Peyer's patch (tissue), 4 donors: ENCODE data around the gene GPR84. TPM values are rescaled to one million over a fixed set of nuclear protein-coding genes. Genes with fewer than 3 reads are reported as not detected.

Experiments
- DNase-seq, 3 donors: peaks; one replicate each; pipeline ENCODE4 v3.0.0-alpha.2; 2017 to 2019
- H3K27ac ChIP-seq, 4 donors: fragments of 200-600 bp; sonication (generic); one replicate each; pipeline ENCODE4 v1.5.1; 2016 to 2019
- H3K27me3 ChIP-seq, 2 donors: fragments of 200-600 bp; sonication (generic); one replicate each; pipeline ENCODE4 v1.5.1; 2019
- H3K36me3 ChIP-seq, 3 donors: fragments of 200-600 bp; sonication (generic); one replicate each; pipeline ENCODE4 v1.5.1; 2016 to 2019
- H3K4me1 ChIP-seq, 4 donors: fragments of 200-600 bp; sonication (generic); one replicate each; pipeline ENCODE4 v1.5.1; 2016 to 2019
- H3K4me3 ChIP-seq, 4 donors: fragments of 200-600 bp; sonication (generic); 1 replicate in 3 of 4; 2 replicates in 1 of 4; pipeline ENCODE4 v1.5.1; 2016 to 2019; ENCODE audit warnings: mild to moderate bottlenecking in 1 of 4
- H3K9me3 ChIP-seq, 4 donors: fragments of 200-600 bp; sonication (generic); one replicate each; pipeline ENCODE4 v1.5.1; 2016 to 2019; ENCODE audit warnings: mild to moderate bottlenecking in 1 of 4
- CTCF ChIP-seq, 6 experiments: fragments of 450-650 bp in 4 of 6; fragments of 200-600 bp in 2 of 6; sonication (generic) in 1 of 6; IDR thresholded peaks; one replicate each; pipeline ENCODE4 v1.5.1; 2017 to 2019; ENCODE audit warnings: antibody characterized with exemption in 6 of 6, mild to moderate bottlenecking in 3 of 6, moderate library complexity in 1 of 6
- POLR2A ChIP-seq, 2 donors: fragments of 450-650 bp; IDR thresholded peaks; one replicate each; pipeline ENCODE4 v1.5.1; 2017; ENCODE audit warnings: antibody characterized with exemption in 2 of 2, mild to moderate bottlenecking in 2 of 2, moderate library complexity in 2 of 2
- total RNA-seq, 4 donors: library from RNA; depleted of rRNA; stranded (reverse); fragments of >200 nt; gene quantifications; one replicate each; pipeline ENCODE4 v1.1.0, GENCODE V29; 2016

The GPR84 gene
- total RNA-seq, 4 donors from 2014 or later: not detected

GRCh38 chr12:54338698-54339296 lies 25.5 kb downstream of the GPR84 start:
- no peaks in the 10 kb centered on the region for H3K27me3 ChIP-seq
- H3K27ac ChIP-seq: no peak overlapping the region
- peaks cover 0 to 26% (median 0%) of the 10 kb centered on the region in 3 donors for H3K36me3 ChIP-seq
- H3K4me3 ChIP-seq: no peak overlapping the region
- TF ChIP-seq CTCF (IDR thresholded peaks at IDR 0.05) (no peak), POLR2A (IDR thresholded peaks at IDR 0.05) (no peak)
- DNase-seq: no peak
- no peaks in the 10 kb centered on the region for H3K9me3 ChIP-seq
- H3K4me1 ChIP-seq: peaks cover 0 to 38% (median 0%) of the 10 kb centered on the region in 4 donors

GRCh38 chr12:54337854-54338650 lies 26.2 kb downstream of the GPR84 start:
- Histone ChIP-seq H3K9me3 (no peaks in the 10 kb centered on the region), H3K4me3 (no peak overlapping the region), H3K4me1 (peaks cover 0 to 38% (median 0%) of the 10 kb centered on the region in 4 donors), H3K36me3 (peaks cover 0 to 18% (median 0%) of the 10 kb centered on the region in 3 donors), H3K27me3 (no peaks in the 10 kb centered on the region), H3K27ac (peak overlapping the region in 1 of 4 donors; percentile 11)
- no peak for DNase-seq
- TF ChIP-seq POLR2A (IDR thresholded peaks at IDR 0.05) (no peak), CTCF (IDR thresholded peaks at IDR 0.05) (no peak)

- Histone ChIP-seq H3K4me1 (peaks cover 0 to 40% (median 0%) of the 10 kb centered on the region in 4 donors), H3K27ac (peak overlapping the region in 1 of 4 donors; percentile 11), H3K4me3 (no peak overlapping the region), H3K27me3 (no peaks in the 10 kb centered on the region), H3K9me3 (no peaks in the 10 kb centered on the region), H3K36me3 (peaks cover 0 to 11% (median 0%) of the 10 kb centered on the region in 3 donors)
- no peak for DNase-seq
- no peak for TF ChIP-seq POLR2A (IDR thresholded peaks at IDR 0.05)
- no peak for TF ChIP-seq CTCF (IDR thresholded peaks at IDR 0.05)
Observed at GRCh38 chr12:54337280-54337842, 26.9 kb downstream of the GPR84 start.

- H3K36me3 ChIP-seq: peaks cover 0 to 5% (median 0%) of the 10 kb centered on the region in 3 donors
- H3K4me1 ChIP-seq: peaks cover 0 to 55% (median 0%) of the 10 kb centered on the region in 4 donors
- H3K4me3 ChIP-seq: no peak overlapping the region
- TF ChIP-seq CTCF (IDR thresholded peaks at IDR 0.05) (no peak), POLR2A (IDR thresholded peaks at IDR 0.05) (no peak)
- H3K27ac ChIP-seq: no peak overlapping the region
- no peaks in the 10 kb centered on the region for H3K27me3 ChIP-seq
- no peaks in the 10 kb centered on the region for H3K9me3 ChIP-seq
- no peak for DNase-seq
Observed at GRCh38 chr12:54333420-54334034, 30.8 kb downstream of the GPR84 start.

GRCh38 chr12:54331461-54331860 lies 32.8 kb downstream of the GPR84 start:
- DNase-seq: no peak
- Histone ChIP-seq H3K27me3 (no peaks in the 10 kb centered on the region), H3K9me3 (no peaks in the 10 kb centered on the region), H3K36me3 (peaks cover 0 to 5% (median 0%) of the 10 kb centered on the region in 3 donors), H3K27ac (no peak overlapping the region), H3K4me3 (no peak overlapping the region), H3K4me1 (peaks cover 0 to 56% (median under 1%) of the 10 kb centered on the region in 4 donors)
- TF ChIP-seq CTCF (IDR thresholded peaks at IDR 0.05): no peak
- no peak for TF ChIP-seq POLR2A (IDR thresholded peaks at IDR 0.05)
